ENCODE results near the gene CRB2. TPM values are rescaled to one million over a fixed set of nuclear protein-coding genes. Genes with fewer than 3 reads are reported as not detected.
A peak's percentile ranks its signal among the peaks of the same experiment; 100 is the strongest.

The CRB2 gene
- total and polyA plus RNA-seq, 2 of the 13 experiments (the other 11 are each of a cell fraction or from before 2014, with no cell fraction given), result 0.01 to 0.29 TPM

GRCh38 chr9:123324767-123325183 is 31.2 kb upstream of the CRB2 start (continued):
- TF ChIP-seq ZBTB34 (CRISPR knock-in tag; IDR thresholded peaks at IDR 0.05) (peak; percentile 72), BORCS8-MEF2B (CRISPR knock-in tag; IDR thresholded peaks at IDR 0.05) (peak; percentile 65; the same call in 1 of the 2 replicates), TMF1 (CRISPR knock-in tag; IDR thresholded peaks at IDR 0.05; ENCODE audit: low read depth) (no peak), RERE (CRISPR knock-in tag; IDR thresholded peaks at IDR 0.05; ENCODE audit: low read depth) (peak; percentile 86), HOXA5 (CRISPR knock-in tag; IDR thresholded peaks at IDR 0.05) (peak; percentile 57; the same call in 1 of the 2 replicates), TARDBP (CRISPR knock-in tag; IDR thresholded peaks at IDR 0.05) (peak; percentile 73), SRSF4 (IDR thresholded peaks at IDR 0.05; ENCODE audit: low read depth, low read length, poor library complexity, severe bottlenecking) (no peak), TGIF2 (CRISPR knock-in tag; IDR thresholded peaks at IDR 0.05) (peak; percentile 43; the same call in 1 of the 2 replicates), PPARG (CRISPR knock-in tag; conservative IDR thresholded peaks at IDR 0.05) (peak; percentile 81), ZBTB25 (CRISPR knock-in tag; IDR thresholded peaks at IDR 0.05) (peak; percentile 79), ZNF883 (CRISPR knock-in tag; IDR thresholded peaks at IDR 0.05; ENCODE audit: not compliant biosample characterization) (no peak), ZNF512 (CRISPR knock-in tag; IDR thresholded peaks at IDR 0.05) (no peak), RXRB (CRISPR knock-in tag; IDR thresholded peaks at IDR 0.05; ENCODE audit: borderline replicate concordance) (peak; percentile 90), NBN (conservative IDR thresholded peaks at IDR 0.05) (no peak), IKZF4 (CRISPR knock-in tag; IDR thresholded peaks at IDR 0.05; ENCODE audit: borderline replicate concordance, low read depth, not compliant biosample characterization) (no peak), EHMT2 (IDR thresholded peaks at IDR 0.05; ENCODE audit: borderline replicate concordance, low read depth, low read length) (no peak)
